GM21737 (cell line): ENCODE data around the gene WDR6.

Source experiments
- ATAC-seq: cut with Tn5 transposase; IDR thresholded peaks from one replicate; pipeline ENCODE4 v1.9.1; 2021; ENCODE audit warnings: mild to moderate bottlenecking, moderate library complexity; ENCODE audit not compliant: unreplicated experiment

WDR6 gene

GRCh38 chr3:49028673-49029562 is 21.7 kb downstream of the WDR6 start, which contains the start of gene IMPDH2:
IMPDH2 (minus strand) TSS chr3:49029398; CDS start chr3:49029350, 48 bp downstream.
- peak; percentile 82 for ATAC-seq

- no peak for ATAC-seq
Measured at GRCh38 chr3:49029563-49029884, 22.3 kb downstream of the WDR6 start.

- ATAC-seq, result no peak
Measured at GRCh38 chr3:49030321-49030720, 23.1 kb downstream of the WDR6 start.

- no peak for ATAC-seq
Measured at GRCh38 chr3:49032646-49033304, 25.6 kb downstream of the WDR6 start.

- no peak for ATAC-seq
Measured at GRCh38 chr3:49034650-49035049, 27.5 kb downstream of the WDR6 start.

- ATAC-seq, result no peak
Measured at GRCh38 chr3:49035281-49035680, 28.1 kb downstream of the WDR6 start.

- no peak for ATAC-seq
Measured at GRCh38 chr3:49053543-49053942, 46.4 kb downstream of the WDR6 start.

- no peak for ATAC-seq
Measured at GRCh38 chr3:49054344-49054862, 47.2 kb downstream of the WDR6 start.

GRCh38 chr3:49057268-49057667 is 50.1 kb downstream of the WDR6 start:
- no peak for ATAC-seq

GRCh38 chr3:49058011-49058410 is 50.8 kb downstream of the WDR6 start:
- ATAC-seq, result no peak
